Measurements from ENCODE around the gene ZBTB48. TPM values are rescaled to one million over a fixed set of nuclear protein-coding genes. Genes with fewer than 3 reads are reported as not detected.

The ZBTB48 gene
- total RNA-seq, 2 experiments from 2014 or later, result 30.7 to 37.4 TPM

GRCh38 chr1:6580119-6580592, 362 bp downstream of the ZBTB48 start:
- Mint-ChIP-seq H3K27me3 (no peaks in the 10 kb centered on the region), H3K36me3 (no peaks in the 10 kb centered on the region), H3K4me3 (peak overlapping the region; percentile 94), H3K27ac (peak overlapping the region; percentile 94), H3K9me3 (ENCODE audit: low read depth) (no peaks in the 10 kb centered on the region), H3K4me1 (peaks cover 31% of the 10 kb centered on the region)
- CTCF ChIA-PET, result interaction anchor here (0.9 to 2.2 kb wide), 5 partner anchors 9 to 154 kb away, joined by 3 to 24 read pairs (median 3); partner anchors contain the start of genes NOL9 and TAS1R1
- peak; percentile 12 for ATAC-seq
- no peak for DNase-seq

DNA sequence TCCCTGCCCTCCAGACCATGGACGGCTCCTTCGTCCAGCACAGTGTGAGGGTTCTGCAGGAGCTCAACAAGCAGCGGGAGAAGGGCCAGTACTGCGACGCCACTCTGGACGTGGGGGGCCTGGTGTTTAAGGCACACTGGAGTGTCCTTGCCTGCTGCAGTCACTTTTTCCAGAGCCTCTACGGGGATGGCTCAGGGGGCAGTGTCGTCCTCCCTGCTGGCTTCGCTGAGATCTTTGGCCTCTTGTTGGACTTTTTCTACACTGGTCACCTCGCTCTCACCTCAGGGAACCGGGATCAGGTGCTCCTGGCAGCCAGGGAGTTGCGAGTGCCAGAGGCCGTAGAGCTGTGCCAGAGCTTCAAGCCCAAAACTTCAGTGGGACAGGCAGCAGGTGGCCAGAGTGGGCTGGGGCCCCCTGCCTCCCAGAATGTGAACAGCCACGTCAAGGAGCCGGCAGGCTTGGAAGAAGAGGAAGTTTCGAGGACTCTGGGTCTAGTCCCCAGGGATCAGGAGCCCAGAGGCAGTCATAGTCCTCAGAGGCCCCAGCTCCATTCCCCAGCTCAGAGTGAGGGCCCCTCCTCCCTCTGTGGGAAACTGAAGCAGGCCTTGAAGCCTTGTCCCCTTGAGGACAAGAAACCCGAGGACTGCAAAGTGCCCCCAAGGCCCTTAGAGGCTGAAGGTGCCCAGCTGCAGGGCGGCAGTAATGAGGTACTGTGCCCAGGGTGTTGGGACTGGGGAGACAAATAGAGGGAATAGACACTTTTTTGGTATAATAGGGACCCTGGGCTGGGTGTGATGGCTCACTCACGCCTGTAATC, 1.0 kb downstream of the ZBTB48 start:
- H3K36me3 Mint-ChIP-seq, result no peaks in the 10 kb centered on the region
- no peaks in the 10 kb centered on the region for H3K27me3 Mint-ChIP-seq
- H3K4me1 Mint-ChIP-seq, result peaks cover 31% of the 10 kb centered on the region
- ATAC-seq, result no peak
- peak overlapping the region; percentile 94 for H3K27ac Mint-ChIP-seq
- CTCF ChIA-PET, result interaction anchor here (0.9 to 2.2 kb wide), 3 partner anchors 12 to 26 kb away, joined by 3 to 24 read pairs (median 5); partner anchors contain the start of genes NOL9 and TAS1R1
- no peak for DNase-seq
- H3K9me3 Mint-ChIP-seq (ENCODE audit: low read depth), result no peaks in the 10 kb centered on the region
- H3K4me3 Mint-ChIP-seq, result peak overlapping the region; percentile 94

GRCh38 chr1:6581561-6582305, 1.9 kb downstream of the ZBTB48 start:
- Mint-ChIP-seq H3K4me3 (no peak overlapping the region), H3K27me3 (no peaks in the 10 kb centered on the region), H3K4me1 (peaks cover 31% of the 10 kb centered on the region), H3K36me3 (no peaks in the 10 kb centered on the region), H3K9me3 (ENCODE audit: low read depth) (no peaks in the 10 kb centered on the region), H3K27ac (peak overlapping the region; percentile 14)
- ATAC-seq, result no peak
- CTCF ChIA-PET, result interaction anchor here (1.6 to 2.2 kb wide), 2 partner anchors 27 to 29 kb away, joined by 3 to 24 read pairs; partner anchors contain the start of genes NOL9 and TAS1R1
- no peak for DNase-seq

- Mint-ChIP-seq H3K4me1 (peaks cover 32% of the 10 kb centered on the region), H3K27ac (peak overlapping the region; percentile 53), H3K36me3 (no peaks in the 10 kb centered on the region), H3K9me3 (ENCODE audit: low read depth) (no peaks in the 10 kb centered on the region), H3K27me3 (no peaks in the 10 kb centered on the region), H3K4me3 (no peak overlapping the region)
- DNase-seq (no peak), ATAC-seq (no peak)
- CTCF ChIA-PET, result interaction anchor here (1.1 to 1.6 kb wide), 3 partner anchors 18 to 29 kb away, joined by 3 read pairs; no protein-coding TSS in a partner anchor
Observed at GRCh38 chr1:6582370-6582769, 2.6 kb downstream of the ZBTB48 start.

GRCh38 chr1:6584126-6585080, 4.6 kb downstream of the ZBTB48 start:
- CTCF ChIA-PET, result interaction anchor here (0.7 kb wide), 1 partner anchor 1083 kb away, joined by 3 read pairs; no protein-coding TSS in a partner anchor
- Mint-ChIP-seq H3K36me3 (peaks cover 2% of the 10 kb centered on the region), H3K4me1 (peaks cover 27% of the 10 kb centered on the region), H3K27ac (peak overlapping the region; percentile 3), H3K9me3 (ENCODE audit: low read depth) (no peaks in the 10 kb centered on the region), H3K4me3 (no peak overlapping the region), H3K27me3 (no peaks in the 10 kb centered on the region)
- ATAC-seq (no peak), DNase-seq (no peak)

DNA sequence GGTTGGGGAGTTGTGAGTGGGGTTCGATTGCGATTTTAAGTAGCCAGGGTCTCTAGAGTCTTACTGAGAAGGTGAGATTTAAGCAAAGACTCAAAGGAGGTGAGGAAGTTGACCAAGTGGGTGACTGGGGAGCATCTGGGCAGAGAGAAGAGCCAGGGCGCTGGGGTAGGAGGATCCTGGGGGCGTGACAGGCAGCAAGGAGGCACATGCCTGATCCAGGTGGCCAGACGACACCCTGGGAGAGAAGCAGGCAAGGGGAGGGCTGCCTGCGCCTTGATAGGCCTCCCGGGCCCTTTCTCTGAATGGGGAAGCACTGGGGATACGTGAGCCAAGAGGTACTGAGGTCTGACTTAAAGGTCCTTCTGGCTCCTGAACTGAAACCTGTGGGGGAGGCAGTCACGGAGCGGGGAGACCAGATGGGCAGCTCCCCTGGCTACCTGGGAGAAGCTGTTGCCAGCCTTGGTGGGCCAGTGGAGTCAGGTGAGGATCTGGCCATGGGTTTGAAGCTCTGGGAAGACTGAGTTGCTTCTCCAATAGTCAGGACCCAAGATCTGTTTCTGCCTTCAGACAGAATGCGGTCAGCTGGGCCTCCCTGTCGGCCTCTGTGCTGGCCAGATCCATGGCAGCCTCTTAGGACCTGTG, 5.4 kb downstream of the ZBTB48 start:
- Mint-ChIP-seq H3K36me3 (peaks cover 3% of the 10 kb centered on the region), H3K27me3 (no peaks in the 10 kb centered on the region), H3K9me3 (ENCODE audit: low read depth) (no peaks in the 10 kb centered on the region), H3K27ac (peak overlapping the region; percentile 3), H3K4me1 (peaks cover 24% of the 10 kb centered on the region), H3K4me3 (no peak overlapping the region)
- DNase-seq, result no peak
- ATAC-seq, result no peak
- CTCF ChIA-PET, result no interaction called here

DNA sequence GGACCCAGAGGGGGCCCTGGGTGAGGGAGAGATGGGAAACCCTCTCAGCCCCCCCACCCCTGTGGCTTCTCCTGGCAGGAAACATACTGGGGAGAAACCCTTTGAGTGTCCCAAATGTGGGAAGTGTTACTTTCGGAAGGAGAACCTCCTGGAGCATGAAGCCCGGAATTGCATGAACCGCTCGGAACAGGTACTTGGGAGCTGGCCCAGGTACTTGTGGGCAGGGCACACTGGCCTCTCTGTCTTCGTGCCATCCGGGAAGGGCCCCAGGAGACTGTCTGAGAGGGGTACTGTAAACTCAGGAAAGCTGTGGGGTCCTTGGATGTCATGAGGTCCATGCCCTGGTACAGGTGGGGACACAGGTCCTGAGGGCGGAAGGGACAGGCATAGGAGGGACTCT, 6.0 kb downstream of the ZBTB48 start:
- DNase-seq (no peak), ATAC-seq (no peak)
- Mint-ChIP-seq H3K4me3 (no peak overlapping the region), H3K36me3 (peaks cover 3% of the 10 kb centered on the region), H3K27me3 (no peaks in the 10 kb centered on the region), H3K4me1 (peaks cover 18% of the 10 kb centered on the region), H3K27ac (no peak overlapping the region), H3K9me3 (ENCODE audit: low read depth) (no peaks in the 10 kb centered on the region)
- CTCF ChIA-PET, result no interaction called here

DNA sequence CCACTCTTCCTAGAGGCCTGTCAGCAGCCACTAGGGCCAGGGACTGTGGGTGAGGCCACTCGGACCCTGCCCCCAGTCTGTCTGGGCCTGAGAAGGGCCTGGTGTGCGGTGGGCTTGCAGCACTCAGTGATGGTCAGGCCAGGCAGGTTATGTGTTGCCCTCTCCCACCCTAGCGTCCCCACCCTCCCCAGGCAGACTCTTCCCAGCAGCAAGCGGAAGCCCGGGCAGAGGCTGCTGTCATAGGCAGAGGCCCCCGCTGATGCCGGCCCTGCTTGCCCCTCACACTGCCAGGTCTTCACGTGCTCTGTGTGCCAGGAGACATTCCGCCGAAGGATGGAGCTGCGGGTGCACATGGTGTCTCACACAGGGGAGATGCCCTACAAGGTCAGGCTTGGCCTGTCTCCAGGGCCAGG, 6.6 kb downstream of the ZBTB48 start:
- no peak for DNase-seq
- H3K9me3 Mint-ChIP-seq (ENCODE audit: low read depth), result no peaks in the 10 kb centered on the region
- CTCF ChIA-PET, result no interaction called here
- peaks cover 20% of the 10 kb centered on the region for H3K4me1 Mint-ChIP-seq
- no peak overlapping the region for H3K4me3 Mint-ChIP-seq
- peaks cover 3% of the 10 kb centered on the region for H3K36me3 Mint-ChIP-seq
- H3K27me3 Mint-ChIP-seq, result no peaks in the 10 kb centered on the region
- H3K27ac Mint-ChIP-seq, result no peak overlapping the region
- no peak for ATAC-seq

GRCh38 chr1:6587261-6588005, 7.6 kb downstream of the ZBTB48 start:
- DNase-seq (no peak), ATAC-seq (no peak)
- Mint-ChIP-seq H3K4me3 (no peak overlapping the region), H3K27ac (peak overlapping the region; percentile 33), H3K9me3 (ENCODE audit: low read depth) (no peaks in the 10 kb centered on the region), H3K27me3 (no peaks in the 10 kb centered on the region), H3K36me3 (peaks cover 3% of the 10 kb centered on the region), H3K4me1 (peaks cover 20% of the 10 kb centered on the region)
- CTCF ChIA-PET, result interaction anchor here (1.0 to 1.3 kb wide), 3 partner anchors 16 to 99 kb away, joined by 3 read pairs; partner anchors contain the start of gene KLHL21

GRCh38 chr1:6588128-6588892, 8.5 kb downstream of the ZBTB48 start:
- ATAC-seq (no peak), DNase-seq (no peak)
- Mint-ChIP-seq H3K4me1 (peaks cover 27% of the 10 kb centered on the region), H3K4me3 (no peak overlapping the region), H3K9me3 (ENCODE audit: low read depth) (no peaks in the 10 kb centered on the region), H3K27me3 (no peaks in the 10 kb centered on the region), H3K36me3 (peaks cover 6% of the 10 kb centered on the region), H3K27ac (peak overlapping the region; percentile 33)
- CTCF ChIA-PET, result interaction anchor here (1.0 to 1.3 kb wide), 2 partner anchors 15 to 100 kb away, joined by 3 read pairs; partner anchors contain the start of gene KLHL21

GRCh38 chr1:6588893-6589520, 9.2 kb downstream of the ZBTB48 start:
- CTCF ChIA-PET, result no interaction called here
- no peak for DNase-seq
- H3K36me3 Mint-ChIP-seq, result peaks cover 6% of the 10 kb centered on the region
- H3K9me3 Mint-ChIP-seq (ENCODE audit: low read depth), result no peaks in the 10 kb centered on the region
- peaks cover 29% of the 10 kb centered on the region for H3K4me1 Mint-ChIP-seq
- no peaks in the 10 kb centered on the region for H3K27me3 Mint-ChIP-seq
- peak overlapping the region; percentile 2 for H3K27ac Mint-ChIP-seq
- no peak for ATAC-seq
- H3K4me3 Mint-ChIP-seq, result no peak overlapping the region
